ENCODE results near the gene ASIC2. TPM values are rescaled to one million over a fixed set of nuclear protein-coding genes. Genes with fewer than 3 reads are reported as not detected.
"Not testable (repeated sequence)": the region's sequence is repeated elsewhere in the genome, so short reads cannot be mapped to it uniquely, and the experiment has no call there.

ASIC2 gene
- total and polyA plus RNA-seq, 10 donors, result not detected

- TF ChIP-seq CTCF (IDR thresholded peaks at IDR 0.05 in 8 of 11, conservative IDR thresholded peaks at IDR 0.05 in 3 of 11) (no peak), POLR2AphosphoS5 (IDR thresholded peaks at IDR 0.05) (no peak), POLR2A (IDR thresholded peaks at IDR 0.05) (no peak)
- Histone ChIP-seq H3K36me3 (no peaks in the 10 kb centered on the region), H3K9me3 (peaks cover 0 to 22% (median 18%) of the 10 kb centered on the region in 8 donors), H3K27me3 (replicated peaks in 1 of 7) (peaks cover 0 to 9% (median 0%) of the 10 kb centered on the region in 7 donors), H3K4me1 (no peaks in the 10 kb centered on the region), H3K27ac (no peak overlapping the region), H3K4me3 (no peak overlapping the region)
- 75 to 81% (median 80%) methylated on average over 13 of the region's 13 CpGs for WGBS, 5 donors
- no peak for DNase-seq
- intact Hi-C loops (cut with DNase I; ENCODE audit: low total_unique reads), result loop anchor here (10.0 kb wide), 1 partner anchor 208 kb away; no protein-coding TSS in a partner anchor
Observed at GRCh38 chr17:32992321-32993033, 300.6 kb downstream of the ASIC2 start.

GRCh38 chr17:32988481-32989101, 304.5 kb downstream of the ASIC2 start:
- Histone ChIP-seq H3K4me1 (no peaks in the 10 kb centered on the region), H3K27me3 (replicated peaks in 1 of 7) (no peaks in the 10 kb centered on the region), H3K4me3 (no peak overlapping the region), H3K36me3 (no peaks in the 10 kb centered on the region), H3K9me3 (peaks cover 0 to 42% (median 29%) of the 10 kb centered on the region in 8 donors), H3K27ac (no peak overlapping the region)
- intact Hi-C loops (cut with DNase I; ENCODE audit: low total_unique reads), result no loop called here
- TF ChIP-seq POLR2A (IDR thresholded peaks at IDR 0.05) (no peak), POLR2AphosphoS5 (IDR thresholded peaks at IDR 0.05) (no peak), CTCF (IDR thresholded peaks at IDR 0.05 in 8 of 11, conservative IDR thresholded peaks at IDR 0.05 in 3 of 11) (no peak)
- no peak for DNase-seq
- WGBS, 5 donors, result 56 to 78% (median 63%) methylated on average over 3 of the region's 3 CpGs

GRCh38 chr17:32987868-32988267, 305.2 kb downstream of the ASIC2 start:
- H3K27ac ChIP-seq; DNase-seq; H3K4me1 ChIP-seq; H3K27me3 ChIP-seq (replicated peaks in 1 of 7); H3K36me3 ChIP-seq; H3K4me3 ChIP-seq; intact Hi-C loops (cut with DNase I; ENCODE audit: low total_unique reads): not testable (repeated sequence)
- peaks cover 0 to 45% (median 29%) of the 10 kb centered on the region in 8 donors for H3K9me3 ChIP-seq
- 56 to 63% (median 62%) methylated on average over 2 of the region's 2 CpGs for WGBS, 5 donors

GRCh38 chr17:32987453-32987805, 305.7 kb downstream of the ASIC2 start:
- H3K27ac ChIP-seq; H3K36me3 ChIP-seq; intact Hi-C loops (cut with DNase I; ENCODE audit: low total_unique reads); H3K4me3 ChIP-seq; DNase-seq; H3K27me3 ChIP-seq (replicated peaks in 1 of 7); H3K4me1 ChIP-seq: not testable (repeated sequence)
- H3K9me3 ChIP-seq, result peaks cover 0 to 49% (median 31%) of the 10 kb centered on the region in 8 donors
- WGBS, 5 donors, result 19 to 48% (median 25%) methylated on average over 1 of the region's 1 CpG

- Histone ChIP-seq H3K4me3 (no peak overlapping the region), H3K4me1 (no peaks in the 10 kb centered on the region), H3K27ac (no peak overlapping the region), H3K9me3 (peaks cover 0 to 66% (median 47%) of the 10 kb centered on the region in 8 donors), H3K27me3 (replicated peaks in 1 of 7) (peaks cover 0 to 8% (median 0%) of the 10 kb centered on the region in 7 donors), H3K36me3 (no peaks in the 10 kb centered on the region)
- 58 to 84% (median 75%) methylated on average over 4 of the region's 4 CpGs for WGBS, 5 donors
- intact Hi-C loops (cut with DNase I; ENCODE audit: low total_unique reads), result no loop called here
- no peak for TF ChIP-seq POLR2A (IDR thresholded peaks at IDR 0.05)
- no peak for DNase-seq
Observed at GRCh38 chr17:32985050-32985756, 307.9 kb downstream of the ASIC2 start.

GRCh38 chr17:32981611-32982010, 311.5 kb downstream of the ASIC2 start:
- intact Hi-C loops (cut with DNase I; ENCODE audit: low total_unique reads); DNase-seq; H3K27me3 ChIP-seq (replicated peaks in 1 of 7); H3K36me3 ChIP-seq; H3K4me1 ChIP-seq; H3K4me3 ChIP-seq; H3K27ac ChIP-seq: not testable (repeated sequence)
- WGBS, 5 donors, result 60 to 100% (median 85%) methylated on average over 3 of the region's 3 CpGs
- peaks cover 0 to 39% (median 19%) of the 10 kb centered on the region in 8 donors for H3K9me3 ChIP-seq
